Measurements from ENCODE around the gene PKMYT1.

Gene PKMYT1

DNA sequence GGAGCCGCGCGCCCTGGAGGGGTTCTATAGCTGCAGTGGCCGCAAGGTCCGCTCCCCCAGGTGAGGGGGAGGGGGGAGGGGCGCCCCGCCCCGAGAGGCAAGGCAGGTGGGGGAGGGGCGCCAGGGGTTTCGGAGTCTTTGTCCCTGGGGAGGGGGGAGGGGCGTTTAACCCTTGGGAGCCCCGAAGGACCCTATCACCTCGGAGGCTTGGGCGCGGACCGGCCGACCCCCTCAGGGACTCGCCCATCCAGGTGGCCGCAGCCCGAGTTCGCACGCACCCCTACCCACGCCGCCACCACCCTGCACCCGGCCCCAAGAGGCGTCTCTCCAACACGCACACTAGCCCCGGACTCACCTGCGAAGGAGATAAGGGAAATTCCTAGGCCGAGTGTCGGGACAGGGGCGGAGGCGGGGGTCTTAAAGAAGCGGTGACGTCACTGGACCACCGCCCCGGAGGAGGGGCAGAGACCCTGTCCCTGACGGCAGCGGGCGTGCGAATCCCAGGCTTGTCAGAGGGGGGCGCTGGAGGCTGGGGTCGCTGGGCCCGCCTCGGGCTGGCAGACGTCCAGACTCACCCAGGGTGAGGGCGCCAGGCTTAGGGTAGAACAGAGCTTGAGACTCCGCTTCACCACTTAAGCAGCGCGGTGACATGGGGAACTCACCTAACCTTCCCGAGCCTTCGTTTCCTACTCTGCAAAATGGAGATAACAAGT is 37.7 kb upstream of the PKMYT1 start, which contains the start of gene CLDN6:
CLDN6 (minus strand) TSS at position 390 of the 713 bp plus-strand sequence. CDS start 2,162 bp downstream, outside the sequence.
- no peak for TF ChIP-seq GABPA (IDR thresholded peaks at IDR 0.05; ENCODE audit: low read depth)
- TF ChIP-seq SPI1 (IDR thresholded peaks at IDR 0.05; ENCODE audit: borderline replicate concordance, low read depth) = no peak
- TF ChIP-seq, protein P1, sequence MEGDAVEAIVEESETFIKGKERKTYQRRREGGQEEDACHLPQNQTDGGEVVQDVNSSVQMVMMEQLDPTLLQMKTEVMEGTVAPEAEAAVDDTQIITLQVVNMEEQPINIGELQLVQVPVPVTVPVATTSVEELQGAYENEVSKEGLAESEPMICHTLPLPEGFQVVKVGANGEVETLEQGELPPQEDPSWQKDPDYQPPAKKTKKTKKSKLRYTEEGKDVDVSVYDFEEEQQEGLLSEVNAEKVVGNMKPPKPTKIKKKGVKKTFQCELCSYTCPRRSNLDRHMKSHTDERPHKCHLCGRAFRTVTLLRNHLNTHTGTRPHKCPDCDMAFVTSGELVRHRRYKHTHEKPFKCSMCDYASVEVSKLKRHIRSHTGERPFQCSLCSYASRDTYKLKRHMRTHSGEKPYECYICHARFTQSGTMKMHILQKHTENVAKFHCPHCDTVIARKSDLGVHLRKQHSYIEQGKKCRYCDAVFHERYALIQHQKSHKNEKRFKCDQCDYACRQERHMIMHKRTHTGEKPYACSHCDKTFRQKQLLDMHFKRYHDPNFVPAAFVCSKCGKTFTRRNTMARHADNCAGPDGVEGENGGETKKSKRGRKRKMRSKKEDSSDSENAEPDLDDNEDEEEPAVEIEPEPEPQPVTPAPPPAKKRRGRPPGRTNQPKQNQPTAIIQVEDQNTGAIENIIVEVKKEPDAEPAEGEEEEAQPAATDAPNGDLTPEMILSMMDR (IDR thresholded peaks at IDR 0.05; ENCODE audit: insufficient read depth, low read length) = no peak
- no peak for TF ChIP-seq POLR2AphosphoS5 (IDR thresholded peaks at IDR 0.05; ENCODE audit: low read depth)
- TF ChIP-seq, protein P2, sequence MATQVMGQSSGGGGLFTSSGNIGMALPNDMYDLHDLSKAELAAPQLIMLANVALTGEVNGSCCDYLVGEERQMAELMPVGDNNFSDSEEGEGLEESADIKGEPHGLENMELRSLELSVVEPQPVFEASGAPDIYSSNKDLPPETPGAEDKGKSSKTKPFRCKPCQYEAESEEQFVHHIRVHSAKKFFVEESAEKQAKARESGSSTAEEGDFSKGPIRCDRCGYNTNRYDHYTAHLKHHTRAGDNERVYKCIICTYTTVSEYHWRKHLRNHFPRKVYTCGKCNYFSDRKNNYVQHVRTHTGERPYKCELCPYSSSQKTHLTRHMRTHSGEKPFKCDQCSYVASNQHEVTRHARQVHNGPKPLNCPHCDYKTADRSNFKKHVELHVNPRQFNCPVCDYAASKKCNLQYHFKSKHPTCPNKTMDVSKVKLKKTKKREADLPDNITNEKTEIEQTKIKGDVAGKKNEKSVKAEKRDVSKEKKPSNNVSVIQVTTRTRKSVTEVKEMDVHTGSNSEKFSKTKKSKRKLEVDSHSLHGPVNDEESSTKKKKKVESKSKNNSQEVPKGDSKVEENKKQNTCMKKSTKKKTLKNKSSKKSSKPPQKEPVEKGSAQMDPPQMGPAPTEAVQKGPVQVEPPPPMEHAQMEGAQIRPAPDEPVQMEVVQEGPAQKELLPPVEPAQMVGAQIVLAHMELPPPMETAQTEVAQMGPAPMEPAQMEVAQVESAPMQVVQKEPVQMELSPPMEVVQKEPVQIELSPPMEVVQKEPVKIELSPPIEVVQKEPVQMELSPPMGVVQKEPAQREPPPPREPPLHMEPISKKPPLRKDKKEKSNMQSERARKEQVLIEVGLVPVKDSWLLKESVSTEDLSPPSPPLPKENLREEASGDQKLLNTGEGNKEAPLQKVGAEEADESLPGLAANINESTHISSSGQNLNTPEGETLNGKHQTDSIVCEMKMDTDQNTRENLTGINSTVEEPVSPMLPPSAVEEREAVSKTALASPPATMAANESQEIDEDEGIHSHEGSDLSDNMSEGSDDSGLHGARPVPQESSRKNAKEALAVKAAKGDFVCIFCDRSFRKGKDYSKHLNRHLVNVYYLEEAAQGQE (IDR thresholded peaks at IDR 0.05; ENCODE audit: insufficient replicate concordance, low read depth) = no peak
- no peaks in the 10 kb centered on the region for H3K27me3 ChIP-seq (ENCODE audit: insufficient read depth, poor library complexity, severe bottlenecking)
- H3K4me3 ChIP-seq (replicated peaks; ENCODE audit: insufficient read depth, low read length) = no peak within 1 kb of the TSS
- peak in 1 of 2 experiments; percentile 18 for DNase-seq (ENCODE audit: low read depth in 1 of 2, low spot score in 1 of 2)
- H3K27ac ChIP-seq (replicated peaks) = no peak within 1 kb of the TSS

DNA sequence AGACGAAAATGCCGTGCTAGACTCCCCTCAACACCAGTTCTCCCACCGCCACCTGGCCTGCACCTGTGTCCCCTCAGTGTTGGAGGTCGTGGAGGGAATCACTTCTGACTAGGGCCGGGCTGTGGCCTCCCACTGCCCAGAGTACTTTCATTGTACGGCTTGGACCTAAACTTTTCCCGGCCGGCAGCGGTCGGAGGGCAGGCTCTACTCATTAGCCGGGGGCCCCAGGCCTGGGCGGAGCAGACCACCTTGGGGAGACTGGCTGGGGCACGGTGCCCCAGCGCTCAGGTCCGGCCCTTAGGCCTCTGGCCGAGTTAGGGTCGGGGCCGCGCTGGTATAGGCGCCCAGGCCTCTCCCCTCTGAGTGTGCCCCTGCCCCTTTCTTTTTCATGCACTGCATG is 37.1 kb upstream of the PKMYT1 start:
- no peak overlapping the region for H3K4me3 ChIP-seq (replicated peaks; ENCODE audit: insufficient read depth, low read length)
- H3K27ac ChIP-seq (replicated peaks) = no peak overlapping the region
- TF ChIP-seq GABPA (IDR thresholded peaks at IDR 0.05; ENCODE audit: low read depth) = no peak
- TF ChIP-seq, protein P1 (IDR thresholded peaks at IDR 0.05; ENCODE audit: insufficient read depth, low read length) = no peak
- TF ChIP-seq, protein P2 (IDR thresholded peaks at IDR 0.05; ENCODE audit: insufficient replicate concordance, low read depth) = no peak
- no peak for TF ChIP-seq SPI1 (IDR thresholded peaks at IDR 0.05; ENCODE audit: borderline replicate concordance, low read depth)
- no peak for TF ChIP-seq POLR2AphosphoS5 (IDR thresholded peaks at IDR 0.05; ENCODE audit: low read depth)
- no peaks in the 10 kb centered on the region for H3K27me3 ChIP-seq (ENCODE audit: insufficient read depth, poor library complexity, severe bottlenecking)
- DNase-seq (ENCODE audit: low read depth in 1 of 2, low spot score in 1 of 2) = no peak

DNA sequence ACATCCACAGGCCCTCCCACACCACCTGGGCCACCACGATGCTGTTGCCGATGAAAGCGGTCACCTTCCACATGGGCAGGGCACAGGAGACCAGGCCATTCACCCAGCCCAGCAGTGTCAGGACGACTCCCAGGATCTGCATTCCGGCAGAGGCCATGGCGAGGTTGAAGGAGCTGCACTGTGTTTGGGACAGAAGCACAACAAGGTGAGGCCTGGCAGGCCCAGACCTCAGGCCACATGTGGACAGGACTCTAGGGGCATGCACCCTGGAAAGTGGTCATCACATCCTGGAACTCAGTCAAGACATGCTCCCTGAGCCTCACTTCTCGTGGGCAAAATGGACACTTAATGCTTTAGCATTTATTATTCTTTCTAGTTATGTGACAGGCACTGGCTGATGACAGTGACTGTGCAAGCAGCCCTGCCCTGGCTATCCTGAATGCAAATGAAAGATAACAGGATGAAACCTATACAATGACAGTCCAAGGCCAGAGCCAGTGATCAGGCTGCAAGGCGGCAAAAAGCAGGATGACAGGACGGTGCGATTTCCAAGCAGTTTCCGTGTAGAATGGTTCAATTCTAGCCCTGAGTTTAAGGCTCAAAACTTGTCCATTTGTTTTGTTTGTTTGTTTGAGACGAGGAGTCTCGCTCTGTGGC is 35.7 kb upstream of the PKMYT1 start:
- H3K27me3 ChIP-seq (ENCODE audit: insufficient read depth, poor library complexity, severe bottlenecking) = no peaks in the 10 kb centered on the region
- no peak for DNase-seq (ENCODE audit: low read depth in 1 of 2, low spot score in 1 of 2)
- H3K4me3 ChIP-seq (replicated peaks; ENCODE audit: insufficient read depth, low read length) = no peak overlapping the region
- H3K27ac ChIP-seq (replicated peaks) = no peak overlapping the region
- TF ChIP-seq GABPA (IDR thresholded peaks at IDR 0.05; ENCODE audit: low read depth) (no peak), POLR2AphosphoS5 (IDR thresholded peaks at IDR 0.05; ENCODE audit: low read depth) (no peak), SPI1 (IDR thresholded peaks at IDR 0.05; ENCODE audit: borderline replicate concordance, low read depth) (no peak)
- TF ChIP-seq, protein P2 (IDR thresholded peaks at IDR 0.05; ENCODE audit: insufficient replicate concordance, low read depth) = no peak
- TF ChIP-seq, protein P1 (IDR thresholded peaks at IDR 0.05; ENCODE audit: insufficient read depth, low read length) = no peak

Data from HL-60 (cell line).